A549 (cell line): ENCODE data around the gene SORCS2. TPM values are rescaled to one million over a fixed set of nuclear protein-coding genes. Genes with fewer than 3 reads are reported as not detected.
A peak's percentile ranks its signal among the peaks of the same experiment; 100 is the strongest.

ENCODE experiments used
- ATAC-seq, 2 experiments: fragments of 200-7000 bp in 1 of 2; fragments of >200 bp in 1 of 2; cut with Nextera tagmentation in 1 of 2; cut with Tn5 transposase in 1 of 2; 3 replicates each; pipeline versions ENCODE4 v1.8.0 to v1.9.1; 2018 to 2020; ENCODE audit warnings: mild to moderate bottlenecking in 1 of 2, moderate library complexity in 1 of 2
- CTCF ChIA-PET: fragments of 300-600 bp; sonication (Branson Sonifier 250); formaldehyde crosslinking; extraction: SDS; loops from one replicate; lab custom pipeline; 2021; ENCODE audit warnings: antibody characterized with exemption, inconsistent platforms; lab: Yijun Ruan, JAX
- POLR2A ChIA-PET: fragments of 350-600 bp; formaldehyde crosslinking; extraction: SDS; loops from one replicate; lab custom pipeline; 2021; ENCODE audit warnings: antibody characterized with exemption, inconsistent platforms; lab: Yijun Ruan, JAX
- DNase-seq, 2 experiments: peaks; one replicate each; pipeline versions ENCODE4 v3.0.0 to v3.0.0-alpha.2; 2011 to 2016; ENCODE audit warnings: low read depth in 1 of 2, low spot score in 1 of 2
- FAIRE-seq: peaks from 2 replicates; lab custom pipeline; 2011; peaks lifted over from hg19 to GRCh38; lab: Jason Lieb, UNC
- H3K27ac ChIP-seq, 2 experiments: fragments of >200 bp; sonication (Bioruptor Twin); formaldehyde crosslinking; 3 replicates each; pipeline ENCODE4 v1.5.1; 2016 to 2017
- H3K4me1 ChIP-seq: fragments of >200 bp; sonication (Bioruptor Twin); formaldehyde crosslinking; 3 replicates; pipeline ENCODE4 v1.6.1; 2016
- H3K4me2 ChIP-seq: fragments of >200 bp; sonication (Bioruptor Twin); formaldehyde crosslinking; 3 replicates; pipeline ENCODE4 v1.6.1; 2016
- H3K4me3 ChIP-seq: fragments of >200 bp; sonication (Bioruptor Twin); formaldehyde crosslinking; 3 replicates; pipeline ENCODE4 v1.5.1; 2016
- H3K9me3 ChIP-seq: fragments of >200 bp; sonication (Bioruptor Twin); formaldehyde crosslinking; 3 replicates; pipeline ENCODE4 v1.6.1; 2016
- BHLHE40 ChIP-seq: IDR thresholded peaks from 2 replicates; pipeline ENCODE4 v1.6.1; 2012; ENCODE audit warnings: low read depth, low read length, inconsistent platforms
- CBX2 ChIP-seq: fragments of 200-600 bp; sonication (generic); IDR thresholded peaks from 2 replicates; pipeline ENCODE4 v1.6.1; 2016; ENCODE audit warnings: low read depth, mild to moderate bottlenecking, borderline replicate concordance
- CBX8 ChIP-seq: fragments of 200-600 bp; sonication (generic); IDR thresholded peaks from 2 replicates; pipeline ENCODE4 v1.6.1; 2016
- CTCF ChIP-seq: fragments of >200 bp; sonication (Bioruptor Twin); formaldehyde crosslinking; IDR thresholded peaks from 3 replicates; pipeline ENCODE4 v1.5.1; 2016
- EHF ChIP-seq: fragments of 250-450 bp; sonication (Bioruptor Pico); IDR thresholded peaks from 2 replicates; pipeline ENCODE4 v1.5.0; 2020; ENCODE audit warnings: mild to moderate bottlenecking
- EP300 ChIP-seq, 2 experiments: fragments of >200 bp; sonication (Bioruptor Twin); formaldehyde crosslinking; IDR thresholded peaks; 2 replicates in 1 of 2; 3 replicates in 1 of 2; pipeline ENCODE4 v1.6.1; 2016 to 2017
- ESRRA ChIP-seq: fragments of 150-350 bp; IDR thresholded peaks from 2 replicates; pipeline ENCODE4 v1.6.1; 2014; ENCODE audit warnings: mild to moderate bottlenecking, low read length, borderline replicate concordance
- GATA3 ChIP-seq: IDR thresholded peaks from 2 replicates; pipeline ENCODE4 v1.6.1; 2012; ENCODE audit warnings: borderline replicate concordance
- HES2 ChIP-seq: fragments of >200 bp; sonication (Bioruptor Twin); formaldehyde crosslinking; IDR thresholded peaks from 2 replicates; pipeline ENCODE4 v1.6.1; 2016
- HEYL ChIP-seq: fragments of 250-450 bp; sonication (Bioruptor Pico); IDR thresholded peaks from 2 replicates; pipeline ENCODE4 v1.8.0; 2021; ENCODE audit warnings: mild to moderate bottlenecking, moderate library complexity
- HOXA7 ChIP-seq: fragments of 250-450 bp; sonication (Bioruptor Pico); IDR thresholded peaks from 2 replicates; pipeline ENCODE4 v1.5.0; 2020; ENCODE audit warnings: mild to moderate bottlenecking, moderate library complexity
- HOXB5 ChIP-seq: fragments of 250-450 bp; sonication (Bioruptor Pico); IDR thresholded peaks from 2 replicates; pipeline ENCODE4 v1.5.0; 2020; ENCODE audit warnings: mild to moderate bottlenecking, moderate library complexity
- JUN ChIP-seq, 2 experiments: fragments of >200 bp; sonication (Bioruptor Twin); formaldehyde crosslinking; IDR thresholded peaks; 2 replicates in 1 of 2; 3 replicates in 1 of 2; pipeline ENCODE4 v1.6.1; 2016 to 2017
- JUNB ChIP-seq: fragments of >200 bp; sonication (Bioruptor Twin); formaldehyde crosslinking; IDR thresholded peaks from 2 replicates; pipeline ENCODE4 v1.6.1; 2016
- MAZ ChIP-seq: fragments of 150-350 bp; IDR thresholded peaks from 2 replicates; pipeline ENCODE4 v1.6.1; 2014; ENCODE audit warnings: antibody characterized with exemption, low read depth, low read length, borderline replicate concordance
- NPAS2 ChIP-seq: fragments of 250-450 bp; sonication (Bioruptor Pico); IDR thresholded peaks from 2 replicates; pipeline ENCODE4 v1.8.0; 2022; ENCODE audit warnings: mild to moderate bottlenecking, moderate library complexity, borderline replicate concordance
- NR3C1 ChIP-seq: fragments of >200 bp; sonication (Bioruptor Twin); formaldehyde crosslinking; IDR thresholded peaks from 3 replicates; pipeline ENCODE4 v1.6.1; 2017
- RAD21 ChIP-seq, 2 experiments: fragments of >200 bp in 1 of 2; sonication (Bioruptor Twin) in 1 of 2; formaldehyde crosslinking in 1 of 2; IDR thresholded peaks in 1 of 2; conservative IDR thresholded peaks in 1 of 2; 2 replicates in 1 of 2; 3 replicates in 1 of 2; pipeline ENCODE4 v1.6.1; 2012 to 2018; ENCODE audit warnings: inconsistent platforms in 1 of 2
- SMC3 ChIP-seq: fragments of >200 bp; sonication (Bioruptor Twin); formaldehyde crosslinking; IDR thresholded peaks from 3 replicates; pipeline ENCODE4 v1.6.1; 2018; ENCODE audit warnings: inconsistent platforms
- TFCP2L1 ChIP-seq: fragments of 250-450 bp; sonication (Bioruptor Pico); IDR thresholded peaks from 2 replicates; pipeline ENCODE4 v1.5.0; 2021; ENCODE audit warnings: mild to moderate bottlenecking
- TP53 ChIP-seq: fragments of 250-450 bp; sonication (Bioruptor Pico); IDR thresholded peaks from 2 replicates; pipeline ENCODE4 v1.5.0; 2021; ENCODE audit warnings: mild to moderate bottlenecking, moderate library complexity
- ZC3H11A ChIP-seq: fragments of 450-650 bp; IDR thresholded peaks from 2 replicates; pipeline ENCODE4 v1.6.1; 2014; ENCODE audit warnings: antibody characterized with exemption, mild to moderate bottlenecking
- ZFP36 ChIP-seq: fragments of 450-650 bp; IDR thresholded peaks from 2 replicates; pipeline ENCODE4 v1.6.1; 2014; ENCODE audit warnings: borderline replicate concordance; ENCODE audit not compliant: partially characterized antibody
- WGBS: methylation state at CpG from one replicate; pipeline ENCODE4 v1.1.6; 2017; ENCODE audit errors: missing lambda C conversion rate; 5-methylcytosine and 5-hydroxymethylcytosine counted together
- polyA plus RNA-seq, 4 experiments: library from polyadenylated mRNA; depleted of rRNA in 3 of 4; stranded (reverse); fragments of >200 nt; fragmentation: RNase III in 1 of 4; extraction: RNeasy Plus Mini Kit Qiagen cat#74134 plus additional on column Dnase treatment in 1 of 4; gene quantifications; 2 replicates in 3 of 4; 3 replicates in 1 of 4; pipeline ENCODE4 v1.2.3, GENCODE V29; 2011 to 2017
- TF ChIP-seq, protein P1 (sequence below): IDR thresholded peaks from 2 replicates; pipeline ENCODE4 v1.6.1; 2012

The SORCS2 gene
- polyA plus RNA-seq, 2 of the 4 experiments (the other 2 are of a cell fraction): 1.4 to 4.6 TPM

DNA sequence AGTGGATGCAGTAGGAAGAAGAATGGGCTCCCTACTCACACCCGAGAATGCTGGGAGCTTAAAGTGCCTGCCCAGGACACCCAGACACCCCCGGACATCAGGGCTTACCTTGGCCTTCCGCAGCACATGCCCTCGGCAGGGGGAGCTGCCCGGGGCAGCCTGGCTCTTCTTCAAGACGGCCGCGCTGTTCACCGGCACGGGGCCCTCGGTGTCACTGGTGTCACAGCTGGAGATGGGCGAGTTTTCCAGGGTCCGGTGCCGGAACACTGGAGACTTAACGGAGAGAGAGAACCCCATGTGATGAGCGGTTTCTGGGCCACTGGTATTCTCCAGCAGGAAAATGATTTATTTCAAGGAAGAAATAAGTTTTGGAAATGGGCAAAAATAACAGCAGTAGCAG is 576.4 kb downstream of the SORCS2 start:
- H3K4me2 ChIP-seq: no peak overlapping the region
- ChIA-PET CTCF (interaction anchor here (1.0 to 2.1 kb wide), 5 partner anchors 26 to 219 kb away, joined by 3 to 13 read pairs (median 4); no protein-coding TSS in a partner anchor), POLR2A (no interaction called here)
- 93% methylated on average over 7 of the region's 16 CpGs for WGBS
- TF ChIP-seq ZC3H11A (no peak), BHLHE40 (no peak), ZFP36 (no peak), NR3C1 (no peak), HES2 (no peak)
- no peak for FAIRE-seq
- H3K4me3 ChIP-seq: no peak overlapping the region
- no peak for DNase-seq
- no peaks in the 10 kb centered on the region for H3K4me1 ChIP-seq
- no peak overlapping the region for H3K27ac ChIP-seq
- no peak for ATAC-seq
- no peaks in the 10 kb centered on the region for H3K9me3 ChIP-seq

DNA sequence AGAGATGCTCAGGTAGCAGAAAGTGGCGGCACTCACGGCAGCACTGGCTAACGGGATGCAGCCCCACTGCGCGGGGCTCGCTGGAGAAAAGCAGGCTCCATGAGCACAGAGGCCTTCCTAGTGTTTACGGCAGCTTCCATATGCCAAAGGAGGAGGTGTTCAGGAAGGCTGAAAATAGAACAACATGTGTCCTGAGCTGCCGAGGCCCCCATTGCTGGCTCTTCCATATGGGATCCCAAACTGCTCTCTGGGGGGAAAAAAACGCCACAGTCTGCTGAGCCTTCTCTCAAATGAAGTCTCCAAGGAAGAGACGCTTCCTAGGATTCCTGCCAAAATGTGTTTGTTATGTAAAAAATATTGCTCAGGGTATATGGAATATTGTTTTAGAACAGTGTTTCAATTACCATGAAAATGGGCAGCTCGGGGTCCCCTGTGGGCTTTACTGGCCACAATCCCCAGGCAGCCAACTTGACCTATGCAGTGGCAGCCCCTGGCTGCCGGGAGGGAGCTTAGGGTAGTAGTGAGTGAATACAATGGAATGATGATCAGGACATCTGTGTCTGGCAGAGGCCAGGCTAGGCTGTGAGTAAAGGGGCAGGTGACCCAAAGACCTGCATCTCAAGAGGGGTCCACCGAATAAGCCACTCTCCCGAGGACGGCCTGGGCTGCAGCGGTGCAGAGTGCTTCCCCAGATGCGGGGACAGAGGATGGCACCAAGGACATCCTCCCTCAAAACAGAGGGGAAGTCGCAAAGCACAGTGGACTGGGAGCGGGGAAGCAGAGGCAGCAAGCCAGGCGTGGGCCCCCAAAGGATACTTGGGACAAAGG is 577.3 kb downstream of the SORCS2 start:
- no peak for FAIRE-seq
- H3K27ac ChIP-seq: 0 out of 6 replicates have a peak overlapping the region, but pooled peaks of 1 of the 2 experiments have one; percentile 26
- no peaks in the 10 kb centered on the region for H3K4me1 ChIP-seq
- H3K4me3 ChIP-seq: no peak overlapping the region
- 93% methylated on average over 20 of the region's 20 CpGs for WGBS
- no peak overlapping the region for H3K4me2 ChIP-seq
- POLR2A ChIA-PET: interaction anchor here (0.8 to 1.0 kb wide), 2 partner anchors 29 to 107 kb away, joined by 3 read pairs; no protein-coding TSS in a partner anchor
- no peak for DNase-seq
- CTCF ChIA-PET: interaction anchor here (0.9 to 2.1 kb wide), 11 partner anchors 9 to 255 kb away, joined by 3 to 13 read pairs (median 3); no protein-coding TSS in a partner anchor
- no peak for TF ChIP-seq EP300 (IDR thresholded peaks at IDR 0.05)
- H3K9me3 ChIP-seq: no peaks in the 10 kb centered on the region
- ATAC-seq: no peak

- FAIRE-seq (no peak), DNase-seq (peak; percentile 22 to 33), ATAC-seq (peak; percentile 37 to 63; a peak in 4 of 6 replicates)
- H3K27ac ChIP-seq: 0 out of 6 replicates have a peak overlapping the region, but pooled peaks of 1 of the 2 experiments have one; percentile 26
- WGBS: 84% methylated on average over 12 of the region's 13 CpGs
- H3K4me1 ChIP-seq: no peaks in the 10 kb centered on the region
- TF ChIP-seq SMC3: peak; percentile 32; the same call in 2 of the 3 replicates
- TF ChIP-seq JUN (IDR thresholded peaks at IDR 0.05): no peak
- TF ChIP-seq GATA3: no peak
- TF ChIP-seq NPAS2: no peak
- TF ChIP-seq NR3C1: no peak
- TF ChIP-seq HEYL: no peak
- peak; percentile 36 for TF ChIP-seq CTCF
- no peak for TF ChIP-seq TFCP2L1 (CRISPR knock-in tag)
- TF ChIP-seq HES2: no peak
- no peak for TF ChIP-seq HOXB5 (CRISPR knock-in tag)
- TF ChIP-seq CBX8: no peak
- no peak for TF ChIP-seq CBX2
- no peak for TF ChIP-seq EHF (CRISPR knock-in tag)
- TF ChIP-seq, protein P1, sequence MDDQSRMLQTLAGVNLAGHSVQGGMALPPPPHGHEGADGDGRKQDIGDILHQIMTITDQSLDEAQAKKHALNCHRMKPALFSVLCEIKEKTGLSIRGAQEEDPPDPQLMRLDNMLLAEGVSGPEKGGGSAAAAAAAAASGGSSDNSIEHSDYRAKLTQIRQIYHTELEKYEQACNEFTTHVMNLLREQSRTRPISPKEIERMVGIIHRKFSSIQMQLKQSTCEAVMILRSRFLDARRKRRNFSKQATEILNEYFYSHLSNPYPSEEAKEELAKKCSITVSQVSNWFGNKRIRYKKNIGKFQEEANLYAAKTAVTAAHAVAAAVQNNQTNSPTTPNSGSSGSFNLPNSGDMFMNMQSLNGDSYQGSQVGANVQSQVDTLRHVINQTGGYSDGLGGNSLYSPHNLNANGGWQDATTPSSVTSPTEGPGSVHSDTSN: no peak
- no peak for TF ChIP-seq ZC3H11A
- TF ChIP-seq RAD21 (conservative IDR thresholded peaks at IDR 0.05 in 1 of 2, IDR thresholded peaks at IDR 0.05 in 1 of 2): peak in 1 of 2 experiments; percentile 43; a peak in 2 of 5 replicates
- TF ChIP-seq TP53: no peak
- TF ChIP-seq MAZ: no peak
- TF ChIP-seq HOXA7 (CRISPR knock-in tag): no peak
- TF ChIP-seq ESRRA: no peak
- TF ChIP-seq JUNB: no peak
- CTCF ChIA-PET: interaction anchor here (0.7 to 2.1 kb wide), 13 partner anchors 9 to 254 kb away, joined by 3 to 13 read pairs (median 3); no protein-coding TSS in a partner anchor
- H3K9me3 ChIP-seq: no peaks in the 10 kb centered on the region
- H3K4me3 ChIP-seq: no peak overlapping the region
- POLR2A ChIA-PET: interaction anchor here (0.8 to 1.0 kb wide), 2 partner anchors 28 to 106 kb away, joined by 3 read pairs; no protein-coding TSS in a partner anchor
- no peak overlapping the region for H3K4me2 ChIP-seq
These were observed 578.1 kb downstream of the SORCS2 start for GRCh38 chr4:7770224-7771050.
